ENCODE data around the gene ACOT7.
A peak's percentile ranks its signal among the peaks of the same experiment; 100 is the strongest.
"Not testable (repeated sequence)": the region's sequence is repeated elsewhere in the genome, so short reads cannot be mapped to it uniquely, and the experiment has no call there.

DNA sequence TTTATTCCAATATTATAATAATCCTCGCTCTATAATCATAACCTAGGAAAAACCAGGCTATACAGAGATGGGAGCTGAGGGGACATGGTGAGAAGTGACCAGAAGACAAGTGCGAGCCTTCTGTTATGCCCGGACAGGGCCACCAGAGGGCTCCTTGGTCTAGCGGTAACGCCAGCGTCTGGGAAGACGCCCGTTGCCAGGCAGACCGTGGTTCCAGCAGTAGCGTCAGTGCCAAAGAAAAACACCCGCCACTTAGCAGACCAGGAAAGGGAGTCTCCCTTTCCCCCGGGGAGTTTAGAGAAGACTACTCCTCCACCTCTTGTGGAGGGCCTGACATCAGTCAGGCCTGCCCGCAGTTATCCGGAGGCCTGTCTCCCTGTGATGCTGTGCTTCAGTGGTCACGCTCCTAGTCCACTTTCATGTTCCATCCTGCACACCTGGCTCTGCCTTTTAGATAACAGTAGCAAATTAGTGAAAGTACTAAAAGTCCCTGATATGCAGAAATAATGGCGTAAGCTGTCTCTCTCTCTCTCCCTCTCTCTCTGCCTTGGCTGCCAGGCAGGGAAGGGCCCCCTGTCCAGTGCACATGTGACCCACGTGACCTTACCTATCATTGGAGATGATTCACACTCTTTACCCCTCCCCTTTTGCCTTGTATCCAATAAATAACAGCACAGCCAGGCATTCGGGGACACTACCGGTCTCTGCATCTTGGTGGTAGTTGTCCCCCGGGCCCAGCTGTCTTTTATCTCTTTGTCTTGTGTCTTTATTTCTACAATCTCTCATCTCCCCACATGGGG is 30.3 kb downstream of the ACOT7 start:
- TF ChIP-seq, protein P1, sequence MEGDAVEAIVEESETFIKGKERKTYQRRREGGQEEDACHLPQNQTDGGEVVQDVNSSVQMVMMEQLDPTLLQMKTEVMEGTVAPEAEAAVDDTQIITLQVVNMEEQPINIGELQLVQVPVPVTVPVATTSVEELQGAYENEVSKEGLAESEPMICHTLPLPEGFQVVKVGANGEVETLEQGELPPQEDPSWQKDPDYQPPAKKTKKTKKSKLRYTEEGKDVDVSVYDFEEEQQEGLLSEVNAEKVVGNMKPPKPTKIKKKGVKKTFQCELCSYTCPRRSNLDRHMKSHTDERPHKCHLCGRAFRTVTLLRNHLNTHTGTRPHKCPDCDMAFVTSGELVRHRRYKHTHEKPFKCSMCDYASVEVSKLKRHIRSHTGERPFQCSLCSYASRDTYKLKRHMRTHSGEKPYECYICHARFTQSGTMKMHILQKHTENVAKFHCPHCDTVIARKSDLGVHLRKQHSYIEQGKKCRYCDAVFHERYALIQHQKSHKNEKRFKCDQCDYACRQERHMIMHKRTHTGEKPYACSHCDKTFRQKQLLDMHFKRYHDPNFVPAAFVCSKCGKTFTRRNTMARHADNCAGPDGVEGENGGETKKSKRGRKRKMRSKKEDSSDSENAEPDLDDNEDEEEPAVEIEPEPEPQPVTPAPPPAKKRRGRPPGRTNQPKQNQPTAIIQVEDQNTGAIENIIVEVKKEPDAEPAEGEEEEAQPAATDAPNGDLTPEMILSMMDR (IDR thresholded peaks at IDR 0.05; ENCODE audit: low read length) = peak; percentile 44
- TF ChIP-seq EZH2 (IDR thresholded peaks at IDR 0.05; ENCODE audit: borderline replicate concordance, low read length) = not testable (repeated sequence)
